ENCODE measurements around the gene PARD6G.

PARD6G gene

GRCh38 chr18:80244956-80245730, 2.2 kb downstream of the PARD6G start:
- intact Hi-C loops (cut with DNase I; ENCODE audit: low total_unique reads), result no loop called here
- H3K36me3 ChIP-seq, result no peaks in the 10 kb centered on the region
- peaks cover 0 to 22% (median 10%) of the 10 kb centered on the region in 4 donors for H3K4me1 ChIP-seq
- peaks cover 0 to 3% of the 10 kb centered on the region in 2 donors for H3K27me3 ChIP-seq
- DNase-seq, result no peak
- H3K27ac ChIP-seq, result no peak overlapping the region
- H3K9me3 ChIP-seq, result no peaks in the 10 kb centered on the region
- H3K4me3 ChIP-seq, result no peak overlapping the region
- TF ChIP-seq CTCF (IDR thresholded peaks at IDR 0.05), result no peak

GRCh38 chr18:80244167-80244566, 3.1 kb downstream of the PARD6G start:
- intact Hi-C loops (cut with DNase I; ENCODE audit: low total_unique reads), result no loop called here
- Histone ChIP-seq H3K4me1 (peaks cover 0 to 22% (median 10%) of the 10 kb centered on the region in 4 donors), H3K9me3 (no peaks in the 10 kb centered on the region), H3K27me3 (peaks cover 0 to 3% of the 10 kb centered on the region in 2 donors), H3K36me3 (no peaks in the 10 kb centered on the region), H3K27ac (no peak overlapping the region), H3K4me3 (no peak overlapping the region)
- no peak for TF ChIP-seq CTCF (IDR thresholded peaks at IDR 0.05)
- DNase-seq, result no peak

GRCh38 chr18:80243204-80243603, 4.1 kb downstream of the PARD6G start:
- Histone ChIP-seq H3K27ac (no peak overlapping the region), H3K9me3 (no peaks in the 10 kb centered on the region), H3K36me3 (no peaks in the 10 kb centered on the region), H3K4me1 (peaks cover 0 to 22% (median 10%) of the 10 kb centered on the region in 4 donors), H3K27me3 (peaks cover 0 to 3% of the 10 kb centered on the region in 2 donors), H3K4me3 (no peak overlapping the region)
- DNase-seq, result no peak
- TF ChIP-seq CTCF (IDR thresholded peaks at IDR 0.05), result no peak
- intact Hi-C loops (cut with DNase I; ENCODE audit: low total_unique reads), result no loop called here

GRCh38 chr18:80241919-80242777, 5.2 kb downstream of the PARD6G start:
- Histone ChIP-seq H3K4me3 (no peak overlapping the region), H3K36me3 (no peaks in the 10 kb centered on the region), H3K4me1 (peaks cover 0 to 16% (median 10%) of the 10 kb centered on the region in 4 donors), H3K27ac (no peak overlapping the region), H3K9me3 (no peaks in the 10 kb centered on the region), H3K27me3 (peaks cover 0 to 3% of the 10 kb centered on the region in 2 donors)
- DNase-seq, result no peak
- no peak for TF ChIP-seq CTCF (IDR thresholded peaks at IDR 0.05)
- intact Hi-C loops (cut with DNase I; ENCODE audit: low total_unique reads), result no loop called here

- no peaks in the 10 kb centered on the region for H3K4me1 ChIP-seq
- H3K36me3 ChIP-seq, result no peaks in the 10 kb centered on the region
- no peak overlapping the region for H3K27ac ChIP-seq
- H3K4me3 ChIP-seq, result no peak overlapping the region
- no peaks in the 10 kb centered on the region for H3K27me3 ChIP-seq
- no peak for DNase-seq
- no peaks in the 10 kb centered on the region for H3K9me3 ChIP-seq
- intact Hi-C loops (cut with DNase I; ENCODE audit: low total_unique reads), result no loop called here
- no peak for TF ChIP-seq CTCF (IDR thresholded peaks at IDR 0.05)
Observed at GRCh38 chr18:80239830-80240229, 7.5 kb downstream of the PARD6G start.

Measured in tibial artery (tissue), 4 donors.